A549 (cell line): Measurements from ENCODE around the gene ATP8B4. TPM values are rescaled to one million over a fixed set of nuclear protein-coding genes. Genes with fewer than 3 reads are reported as not detected.

Source experiments
- ATAC-seq, 2 experiments: fragments of 200-7000 bp in 1 of 2; fragments of >200 bp in 1 of 2; cut with Nextera tagmentation in 1 of 2; cut with Tn5 transposase in 1 of 2; 3 replicates each; pipeline versions ENCODE4 v1.8.0 to v1.9.1; 2018 to 2020; ENCODE audit warnings: mild to moderate bottlenecking in 1 of 2, moderate library complexity in 1 of 2
- CTCF ChIA-PET: fragments of 300-600 bp; sonication (Branson Sonifier 250); formaldehyde crosslinking; extraction: SDS; loops from one replicate; lab custom pipeline; 2021; ENCODE audit warnings: antibody characterized with exemption, inconsistent platforms; lab: Yijun Ruan, JAX
- POLR2A ChIA-PET: fragments of 350-600 bp; formaldehyde crosslinking; extraction: SDS; loops from one replicate; lab custom pipeline; 2021; ENCODE audit warnings: antibody characterized with exemption, inconsistent platforms; lab: Yijun Ruan, JAX
- DNase-seq, 2 experiments: peaks; one replicate each; pipeline versions ENCODE4 v3.0.0 to v3.0.0-alpha.2; 2011 to 2016; ENCODE audit warnings: low read depth in 1 of 2, low spot score in 1 of 2
- FAIRE-seq: peaks from 2 replicates; lab custom pipeline; 2011; peaks lifted over from hg19 to GRCh38; lab: Jason Lieb, UNC
- H3K27ac ChIP-seq, 2 experiments: fragments of >200 bp; sonication (Bioruptor Twin); formaldehyde crosslinking; 3 replicates each; pipeline ENCODE4 v1.5.1; 2016 to 2017
- H3K4me1 ChIP-seq: fragments of >200 bp; sonication (Bioruptor Twin); formaldehyde crosslinking; 3 replicates; pipeline ENCODE4 v1.6.1; 2016
- H3K4me2 ChIP-seq: fragments of >200 bp; sonication (Bioruptor Twin); formaldehyde crosslinking; 3 replicates; pipeline ENCODE4 v1.6.1; 2016
- H3K4me3 ChIP-seq: fragments of >200 bp; sonication (Bioruptor Twin); formaldehyde crosslinking; 3 replicates; pipeline ENCODE4 v1.5.1; 2016
- H3K9me3 ChIP-seq: fragments of >200 bp; sonication (Bioruptor Twin); formaldehyde crosslinking; 3 replicates; pipeline ENCODE4 v1.6.1; 2016
- BHLHE40 ChIP-seq: IDR thresholded peaks from 2 replicates; pipeline ENCODE4 v1.6.1; 2012; ENCODE audit warnings: low read depth, low read length, inconsistent platforms
- EHMT2 ChIP-seq: fragments of 200-600 bp; sonication (generic); IDR thresholded peaks from 2 replicates; pipeline ENCODE4 v1.6.1; 2016; ENCODE audit warnings: antibody characterized with exemption, low read depth, mild to moderate bottlenecking, moderate library complexity
- ESRRA ChIP-seq: fragments of 150-350 bp; IDR thresholded peaks from 2 replicates; pipeline ENCODE4 v1.6.1; 2014; ENCODE audit warnings: mild to moderate bottlenecking, low read length, borderline replicate concordance
- FOXS1 ChIP-seq: fragments of 250-450 bp; sonication (Bioruptor Pico); IDR thresholded peaks from 2 replicates; pipeline ENCODE4 v1.5.0; 2020; ENCODE audit warnings: mild to moderate bottlenecking, moderate library complexity
- HOXB13 ChIP-seq: fragments of 250-450 bp; sonication (Bioruptor Pico); IDR thresholded peaks from 2 replicates; pipeline ENCODE4 v1.5.0; 2020; ENCODE audit warnings: low read depth, mild to moderate bottlenecking, moderate library complexity
- JUNB ChIP-seq: fragments of >200 bp; sonication (Bioruptor Twin); formaldehyde crosslinking; IDR thresholded peaks from 2 replicates; pipeline ENCODE4 v1.6.1; 2016
- KDM1A ChIP-seq: fragments of 200-600 bp; sonication (generic); IDR thresholded peaks from 2 replicates; pipeline ENCODE4 v1.6.1; 2016; ENCODE audit warnings: low read depth, mild to moderate bottlenecking
- NR3C1 ChIP-seq: fragments of >200 bp; sonication (Bioruptor Twin); formaldehyde crosslinking; IDR thresholded peaks from 3 replicates; pipeline ENCODE4 v1.6.1; 2017
- POLR2AphosphoS2 ChIP-seq: conservative IDR thresholded peaks from 2 replicates; pipeline ENCODE4 v1.6.1; 2012; ENCODE audit warnings: low read length, improper control_type of control experiment, inconsistent platforms
- RCOR1 ChIP-seq: fragments of 150-350 bp; IDR thresholded peaks from 2 replicates; pipeline ENCODE4 v1.6.1; 2014; ENCODE audit warnings: antibody characterized with exemption, low read length, low read depth
- RNF2 ChIP-seq: fragments of 200-600 bp; sonication (generic); IDR thresholded peaks from 2 replicates; pipeline ENCODE4 v1.6.1; 2016; ENCODE audit warnings: low read depth, mild to moderate bottlenecking, antibody characterized with exemption, moderate library complexity, borderline replicate concordance
- SREBF2 ChIP-seq: fragments of 450-650 bp; IDR thresholded peaks from 2 replicates; pipeline ENCODE4 v1.6.1; 2014; ENCODE audit warnings: mild to moderate bottlenecking, moderate library complexity
- TP53 ChIP-seq: fragments of 250-450 bp; sonication (Bioruptor Pico); IDR thresholded peaks from 2 replicates; pipeline ENCODE4 v1.5.0; 2021; ENCODE audit warnings: mild to moderate bottlenecking, moderate library complexity
- ZFP36 ChIP-seq: fragments of 450-650 bp; IDR thresholded peaks from 2 replicates; pipeline ENCODE4 v1.6.1; 2014; ENCODE audit warnings: borderline replicate concordance; ENCODE audit not compliant: partially characterized antibody
- ZSCAN20 ChIP-seq: fragments of 250-450 bp; sonication (Bioruptor Pico); IDR thresholded peaks from 2 replicates; pipeline ENCODE4 v1.8.0; 2022; ENCODE audit warnings: mild to moderate bottlenecking, moderate library complexity
- WGBS: methylation state at CpG from one replicate; pipeline ENCODE4 v1.1.6; 2017; ENCODE audit errors: missing lambda C conversion rate; 5-methylcytosine and 5-hydroxymethylcytosine counted together
- polyA plus RNA-seq, 4 experiments: library from polyadenylated mRNA; depleted of rRNA in 3 of 4; stranded (reverse); fragments of >200 nt; fragmentation: RNase III in 1 of 4; extraction: RNeasy Plus Mini Kit Qiagen cat#74134 plus additional on column Dnase treatment in 1 of 4; gene quantifications; 2 replicates in 3 of 4; 3 replicates in 1 of 4; pipeline ENCODE4 v1.2.3, GENCODE V29; 2011 to 2017
- TF ChIP-seq, protein P1 (sequence below): fragments of 150-350 bp; IDR thresholded peaks from 2 replicates; pipeline ENCODE4 v1.6.1; 2014; ENCODE audit warnings: low read depth, mild to moderate bottlenecking, low read length
- TF ChIP-seq, protein P2 (sequence below): fragments of >200 bp; sonication (Bioruptor Twin); formaldehyde crosslinking; IDR thresholded peaks from 2 replicates; pipeline ENCODE4 v1.6.1; 2016
- TF ChIP-seq, protein P3 (sequence below): fragments of >200 bp; sonication (Bioruptor Twin); formaldehyde crosslinking; IDR thresholded peaks from 3 replicates; pipeline ENCODE4 v1.6.1; 2016
- TF ChIP-seq, protein P4 (sequence below): fragments of 250-450 bp; sonication (Bioruptor Pico); IDR thresholded peaks from 2 replicates; pipeline ENCODE4 v1.5.0; 2020; ENCODE audit warnings: low read depth, mild to moderate bottlenecking, moderate library complexity
- TF ChIP-seq, protein P5 (sequence below): fragments of 450-650 bp; IDR thresholded peaks from 2 replicates; pipeline ENCODE4 v1.6.1; 2014; ENCODE audit warnings: antibody characterized with exemption

Gene ATP8B4
- polyA plus RNA-seq, 2 of the 4 experiments (the other 2 are of a cell fraction): 0.88 to 1.7 TPM

DNA sequence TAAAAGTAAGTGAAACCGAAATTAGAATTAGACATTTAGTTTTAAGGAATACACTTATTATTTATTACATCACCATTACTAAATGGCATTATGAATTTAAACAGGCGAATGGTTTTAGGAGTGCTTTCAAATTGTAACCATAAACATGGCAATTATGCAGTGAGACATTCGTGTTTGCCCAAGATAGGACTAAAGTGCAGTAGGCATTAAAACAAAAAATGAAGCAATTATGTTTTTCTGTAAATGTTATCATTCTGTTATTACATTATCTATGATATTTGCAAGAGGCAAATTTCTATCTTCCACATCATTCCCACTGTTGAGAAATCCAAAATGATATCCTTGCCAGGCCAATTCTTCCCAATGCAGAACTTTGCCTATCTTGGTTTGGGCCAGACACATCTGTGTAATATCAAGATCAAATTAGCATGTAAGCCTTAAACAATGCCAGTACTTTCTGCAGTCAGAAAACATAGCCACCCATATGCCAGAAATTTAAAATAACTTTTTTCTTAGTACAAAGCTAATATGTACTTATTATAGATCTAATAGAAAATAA is 156.9 kb downstream of the ATP8B4 start:
- ATAC-seq: no peak
- peak; percentile 51 for FAIRE-seq
- H3K4me2 ChIP-seq: no peak overlapping the region

DNA sequence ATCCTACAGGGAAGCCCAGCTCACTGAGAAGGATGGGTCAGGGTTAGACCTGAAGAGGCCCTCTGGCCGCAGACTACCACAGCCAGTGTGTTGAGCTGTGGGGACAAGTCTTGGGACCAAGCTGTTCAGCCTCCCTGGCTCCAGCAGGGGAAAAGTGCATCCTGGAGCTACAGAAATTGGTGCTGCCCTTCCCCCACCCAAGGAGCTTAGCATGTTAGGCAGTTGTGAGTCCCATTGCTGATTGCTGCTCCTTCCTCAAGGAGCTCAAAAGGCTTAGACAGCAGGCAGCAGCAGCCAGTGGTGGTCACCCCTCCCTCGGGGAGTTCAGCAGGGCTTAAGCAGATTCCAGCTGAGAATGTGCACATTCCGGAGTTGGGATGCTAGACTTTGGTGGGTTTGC is 165.6 kb downstream of the ATP8B4 start:
- no peak for FAIRE-seq
- no peaks in the 10 kb centered on the region for H3K4me1 ChIP-seq
- POLR2A ChIA-PET: no interaction called here
- CTCF ChIA-PET: no interaction called here
- H3K4me3 ChIP-seq: no peak overlapping the region
- H3K9me3 ChIP-seq: peaks cover 5% of the 10 kb centered on the region; the same call in 2 of the 3 replicates
- no peak overlapping the region for H3K4me2 ChIP-seq
- no peak for ATAC-seq
- 48% methylated on average over 3 of the region's 3 CpGs for WGBS
- no peak for TF ChIP-seq EHMT2
- TF ChIP-seq, protein P1, sequence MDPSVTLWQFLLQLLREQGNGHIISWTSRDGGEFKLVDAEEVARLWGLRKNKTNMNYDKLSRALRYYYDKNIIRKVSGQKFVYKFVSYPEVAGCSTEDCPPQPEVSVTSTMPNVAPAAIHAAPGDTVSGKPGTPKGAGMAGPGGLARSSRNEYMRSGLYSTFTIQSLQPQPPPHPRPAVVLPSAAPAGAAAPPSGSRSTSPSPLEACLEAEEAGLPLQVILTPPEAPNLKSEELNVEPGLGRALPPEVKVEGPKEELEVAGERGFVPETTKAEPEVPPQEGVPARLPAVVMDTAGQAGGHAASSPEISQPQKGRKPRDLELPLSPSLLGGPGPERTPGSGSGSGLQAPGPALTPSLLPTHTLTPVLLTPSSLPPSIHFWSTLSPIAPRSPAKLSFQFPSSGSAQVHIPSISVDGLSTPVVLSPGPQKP: no peak
- TF ChIP-seq, protein P2, sequence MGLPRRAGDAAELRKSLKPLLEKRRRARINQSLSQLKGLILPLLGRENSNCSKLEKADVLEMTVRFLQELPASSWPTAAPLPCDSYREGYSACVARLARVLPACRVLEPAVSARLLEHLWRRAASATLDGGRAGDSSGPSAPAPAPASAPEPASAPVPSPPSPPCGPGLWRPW: no peak
- no peak for DNase-seq
- no peak overlapping the region for H3K27ac ChIP-seq

More for the DNA sequence above, 156.9 kb downstream of the ATP8B4 start:
- H3K27ac ChIP-seq: no peak overlapping the region
- no peaks in the 10 kb centered on the region for H3K4me1 ChIP-seq
- ChIA-PET POLR2A (no interaction called here), CTCF (no interaction called here)
- no peak overlapping the region for H3K4me3 ChIP-seq
- no peak for DNase-seq
- H3K9me3 ChIP-seq: peaks cover 21% of the 10 kb centered on the region
- 31% methylated on average over 3 of the region's 3 CpGs for WGBS
- TF ChIP-seq EHMT2 (no peak), ZSCAN20 (no peak), JUNB (no peak), NR3C1 (no peak), POLR2AphosphoS2 (no peak), TP53 (CRISPR knock-in tag) (no peak), FOXS1 (CRISPR knock-in tag) (no peak), ZFP36 (no peak), BHLHE40 (no peak), RNF2 (no peak), KDM1A (no peak), SREBF2 (no peak)
- TF ChIP-seq, protein P3, sequence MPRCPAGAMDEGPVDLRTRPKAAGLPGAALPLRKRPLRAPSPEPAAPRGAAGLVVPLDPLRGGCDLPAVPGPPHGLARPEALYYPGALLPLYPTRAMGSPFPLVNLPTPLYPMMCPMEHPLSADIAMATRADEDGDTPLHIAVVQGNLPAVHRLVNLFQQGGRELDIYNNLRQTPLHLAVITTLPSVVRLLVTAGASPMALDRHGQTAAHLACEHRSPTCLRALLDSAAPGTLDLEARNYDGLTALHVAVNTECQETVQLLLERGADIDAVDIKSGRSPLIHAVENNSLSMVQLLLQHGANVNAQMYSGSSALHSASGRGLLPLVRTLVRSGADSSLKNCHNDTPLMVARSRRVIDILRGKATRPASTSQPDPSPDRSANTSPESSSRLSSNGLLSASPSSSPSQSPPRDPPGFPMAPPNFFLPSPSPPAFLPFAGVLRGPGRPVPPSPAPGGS: no peak
- TF ChIP-seq, protein P4, sequence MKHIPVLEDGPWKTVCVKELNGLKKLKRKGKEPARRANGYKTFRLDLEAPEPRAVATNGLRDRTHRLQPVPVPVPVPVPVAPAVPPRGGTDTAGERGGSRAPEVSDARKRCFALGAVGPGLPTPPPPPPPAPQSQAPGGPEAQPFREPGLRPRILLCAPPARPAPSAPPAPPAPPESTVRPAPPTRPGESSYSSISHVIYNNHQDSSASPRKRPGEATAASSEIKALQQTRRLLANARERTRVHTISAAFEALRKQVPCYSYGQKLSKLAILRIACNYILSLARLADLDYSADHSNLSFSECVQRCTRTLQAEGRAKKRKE (CRISPR knock-in tag): no peak
- TF ChIP-seq, protein P5, sequence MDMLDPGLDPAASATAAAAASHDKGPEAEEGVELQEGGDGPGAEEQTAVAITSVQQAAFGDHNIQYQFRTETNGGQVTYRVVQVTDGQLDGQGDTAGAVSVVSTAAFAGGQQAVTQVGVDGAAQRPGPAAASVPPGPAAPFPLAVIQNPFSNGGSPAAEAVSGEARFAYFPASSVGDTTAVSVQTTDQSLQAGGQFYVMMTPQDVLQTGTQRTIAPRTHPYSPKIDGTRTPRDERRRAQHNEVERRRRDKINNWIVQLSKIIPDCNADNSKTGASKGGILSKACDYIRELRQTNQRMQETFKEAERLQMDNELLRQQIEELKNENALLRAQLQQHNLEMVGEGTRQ: no peak

DNA sequence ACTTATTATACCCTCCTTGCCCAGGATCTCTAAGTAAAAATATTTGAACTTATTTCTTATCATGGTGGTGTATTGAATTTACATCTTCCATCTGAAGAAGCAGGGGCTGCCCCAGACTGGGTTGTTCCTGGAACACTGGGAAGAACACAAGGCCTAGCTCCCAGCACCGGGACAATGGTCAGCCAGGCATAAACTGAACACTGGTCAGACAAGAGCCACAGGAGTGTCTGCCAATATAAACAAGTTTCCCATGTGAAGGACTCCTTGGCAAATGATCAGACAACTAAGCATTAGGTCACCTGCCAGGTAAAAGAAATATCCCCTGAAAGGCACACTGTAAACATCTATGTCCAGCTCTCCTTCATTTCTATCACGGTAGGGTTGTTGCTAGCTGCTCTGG is 172.4 kb downstream of the ATP8B4 start:
- ATAC-seq: no peak

More for the DNA sequence above, 172.4 kb downstream of the ATP8B4 start:
- Histone ChIP-seq H3K4me3 (no peak overlapping the region), H3K9me3 (peaks cover 23% of the 10 kb centered on the region; the same call in 2 of the 3 replicates), H3K4me1 (no peaks in the 10 kb centered on the region), H3K4me2 (no peak overlapping the region), H3K27ac (no peak overlapping the region)
- no peak for FAIRE-seq
- no peak for DNase-seq
- 48% methylated on average over 2 of the region's 2 CpGs for WGBS
- no peak for TF ChIP-seq HOXB13 (CRISPR knock-in tag)
- TF ChIP-seq ESRRA: no peak
- TF ChIP-seq ZSCAN20: no peak
- TF ChIP-seq RCOR1: no peak
- POLR2A ChIA-PET: no interaction called here
- CTCF ChIA-PET: interaction anchor here (0.7 kb wide), 1 partner anchor 64 kb away, joined by 3 read pairs; no protein-coding TSS in a partner anchor
